Measurements from ENCODE around the gene TSHZ1. TPM values are rescaled to one million over a fixed set of nuclear protein-coding genes. Genes with fewer than 3 reads are reported as not detected.

The TSHZ1 gene
- total and polyA plus RNA-seq, 2 experiments from 2014 or later = 2.2 to 4.4 TPM

DNA sequence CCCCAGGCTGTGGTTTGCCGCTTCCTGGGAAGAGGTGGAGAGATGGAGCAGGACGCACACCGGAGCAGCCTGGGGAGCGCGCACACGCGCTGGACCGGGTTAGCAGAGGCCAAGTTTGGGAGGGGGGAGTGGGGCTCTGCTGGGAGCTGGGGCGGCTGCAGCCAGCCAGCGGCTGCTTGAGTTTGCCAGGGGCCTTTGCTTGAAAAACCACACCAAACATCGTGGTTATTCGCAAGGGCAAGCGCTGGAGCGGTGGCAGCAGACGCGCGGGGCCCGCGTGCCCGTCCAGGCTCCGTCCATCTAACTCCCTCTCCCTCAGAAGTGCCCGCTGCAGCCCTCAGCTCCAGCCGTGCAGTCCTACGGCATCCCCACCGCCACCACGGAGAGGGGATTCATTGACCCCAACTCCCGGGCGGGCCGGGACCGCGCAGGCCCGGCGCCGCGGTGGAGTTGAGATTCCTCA is 6.3 kb upstream of the TSHZ1 start:
- Histone ChIP-seq H3K4me3 (peak overlapping the region; percentile 54), H3K27ac (no peak overlapping the region), H3K9ac (peak overlapping the region; percentile 52), H4K20me1 (ENCODE audit: insufficient read depth) (no peaks in the 10 kb centered on the region), H3K9me2 (ENCODE audit: insufficient read depth) (no peaks in the 10 kb centered on the region), H3K9me3 (ENCODE audit: low read depth) (no peaks in the 10 kb centered on the region), H3K4me1 (ENCODE audit: insufficient read depth) (peaks cover 30% of the 10 kb centered on the region), H3F3A (ENCODE audit: insufficient read depth) (peaks cover 22% of the 10 kb centered on the region; the same call in 1 of the 2 replicates), H3K27me3 (replicated peaks; ENCODE audit: insufficient read depth) (no peaks in the 10 kb centered on the region), H3K79me2 (ENCODE audit: insufficient read depth) (peaks cover 88% of the 10 kb centered on the region), H3K4me2 (ENCODE audit: unreplicated experiment) (peak overlapping the region; percentile 73), H3K36me3 (ENCODE audit: low read depth) (peaks cover 5% of the 10 kb centered on the region; the same call in 1 of the 2 replicates), H2AFZ (peak overlapping the region; percentile 52; the same call in 1 of the 2 replicates)
- peak; percentile 37 for DNase-seq
- in situ Hi-C loops (cut with MboI) = loop anchor here (25.0 kb wide), 1 partner anchor 542 kb away; no protein-coding TSS in a partner anchor
- TF ChIP-seq EZH2 (IDR thresholded peaks at IDR 0.05; ENCODE audit: insufficient read depth, poor library complexity, severe bottlenecking) (no peak), EZH2phosphoT487 (IDR thresholded peaks at IDR 0.05; ENCODE audit: insufficient read depth, low read depth) (no peak)
- WGBS, 2 experiments (ENCODE audit: low coverage in 1 of 2, low lambda C conversion rate in 2 of 2, missing lambda C conversion rate in 2 of 2) = 30 to 49% methylated on average over 23 to 35 of the region's 35 CpGs

DNA sequence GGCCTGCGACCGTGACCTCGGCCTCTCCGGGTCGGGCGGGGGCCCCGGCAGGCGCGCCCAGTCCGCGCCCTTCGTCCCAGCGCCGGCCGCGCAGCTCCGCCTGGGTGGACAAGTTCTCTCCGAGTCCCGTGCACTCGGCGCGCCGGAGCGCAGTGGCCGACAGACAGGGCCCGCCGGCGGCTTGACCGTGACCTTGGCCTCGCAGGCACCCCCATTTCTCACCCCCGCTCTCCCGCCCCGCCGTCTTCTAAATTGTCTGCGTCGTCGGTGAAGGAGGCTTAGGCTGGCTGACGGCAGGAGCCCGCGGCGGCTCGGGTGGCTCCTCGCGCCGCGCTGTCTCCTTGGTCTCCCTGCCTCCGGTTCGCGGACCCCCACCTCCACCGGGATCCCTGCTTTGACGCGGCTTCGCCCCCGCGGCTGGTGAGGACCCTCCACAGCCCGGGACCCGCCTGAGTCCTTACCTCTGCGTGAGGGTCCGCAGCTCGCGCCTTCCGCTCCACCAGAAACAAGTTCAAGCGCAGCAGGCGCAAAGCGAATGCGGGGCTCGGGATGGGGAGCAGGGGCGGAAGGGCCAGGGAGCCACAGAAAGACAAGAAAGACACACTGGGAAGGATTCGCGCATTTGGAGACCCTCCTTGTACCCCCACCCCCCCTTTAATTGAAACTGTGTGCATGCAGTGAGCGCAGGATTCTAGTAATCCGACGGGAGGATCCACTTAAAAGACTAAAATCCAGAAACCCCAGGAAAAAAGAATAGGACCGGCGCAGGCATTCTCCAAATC is 5.7 kb upstream of the TSHZ1 start:
- H3K9ac ChIP-seq = peak overlapping the region; percentile 52
- no peak overlapping the region for H3K27ac ChIP-seq
- DNase-seq = peak; percentile 45
- H3F3A ChIP-seq (ENCODE audit: insufficient read depth) = peaks cover 22% of the 10 kb centered on the region; the same call in 1 of the 2 replicates
- peak overlapping the region; percentile 54 for H3K4me3 ChIP-seq
- H2AFZ ChIP-seq = peak overlapping the region; percentile 52; the same call in 1 of the 2 replicates
- 51 to 52% methylated on average over 54 to 68 of the region's 75 CpGs for WGBS, 2 experiments (ENCODE audit: low coverage in 1 of 2, low lambda C conversion rate in 2 of 2, missing lambda C conversion rate in 2 of 2)
- in situ Hi-C loops (cut with MboI) = loop anchor here (25.0 kb wide), 1 partner anchor 543 kb away; no protein-coding TSS in a partner anchor
- TF ChIP-seq EZH2phosphoT487 (IDR thresholded peaks at IDR 0.05; ENCODE audit: insufficient read depth, low read depth) = no peak
- no peak for TF ChIP-seq EZH2 (IDR thresholded peaks at IDR 0.05; ENCODE audit: insufficient read depth, poor library complexity, severe bottlenecking)
- H3K27me3 ChIP-seq (replicated peaks; ENCODE audit: insufficient read depth) = no peaks in the 10 kb centered on the region
- H3K9me2 ChIP-seq (ENCODE audit: insufficient read depth) = no peaks in the 10 kb centered on the region
- H4K20me1 ChIP-seq (ENCODE audit: insufficient read depth) = no peaks in the 10 kb centered on the region
- no peaks in the 10 kb centered on the region for H3K9me3 ChIP-seq (ENCODE audit: low read depth)
- peaks cover 2% of the 10 kb centered on the region; the same call in 1 of the 2 replicates for H3K36me3 ChIP-seq (ENCODE audit: low read depth)
- H3K4me2 ChIP-seq (ENCODE audit: unreplicated experiment) = peak overlapping the region; percentile 73
- H3K4me1 ChIP-seq (ENCODE audit: insufficient read depth) = peaks cover 31% of the 10 kb centered on the region
- H3K79me2 ChIP-seq (ENCODE audit: insufficient read depth) = peaks cover 82% of the 10 kb centered on the region

GRCh38 chr18:75205514-75206132 is 5.0 kb upstream of the TSHZ1 start:
- no peak for TF ChIP-seq EZH2phosphoT487 (IDR thresholded peaks at IDR 0.05; ENCODE audit: insufficient read depth, low read depth)
- no peak for TF ChIP-seq EZH2 (IDR thresholded peaks at IDR 0.05; ENCODE audit: insufficient read depth, poor library complexity, severe bottlenecking)
- Histone ChIP-seq H3K36me3 (ENCODE audit: low read depth) (no peaks in the 10 kb centered on the region), H3K9me3 (ENCODE audit: low read depth) (no peaks in the 10 kb centered on the region), H4K20me1 (ENCODE audit: insufficient read depth) (no peaks in the 10 kb centered on the region), H3K4me3 (0 out of 2 replicates have a peak overlapping the region, but pooled peaks have one; percentile 10), H3K9me2 (ENCODE audit: insufficient read depth) (no peaks in the 10 kb centered on the region), H2AFZ (no peak overlapping the region), H3K27ac (no peak overlapping the region), H3K4me1 (ENCODE audit: insufficient read depth) (peaks cover 36% of the 10 kb centered on the region), H3K79me2 (ENCODE audit: insufficient read depth) (peaks cover 77% of the 10 kb centered on the region), H3K9ac (no peak overlapping the region), H3K27me3 (replicated peaks; ENCODE audit: insufficient read depth) (no peaks in the 10 kb centered on the region), H3K4me2 (ENCODE audit: unreplicated experiment) (no peak overlapping the region), H3F3A (ENCODE audit: insufficient read depth) (peaks cover 27% of the 10 kb centered on the region; the same call in 1 of the 2 replicates)
- 88 to 89% methylated on average over 14 to 16 of the region's 16 CpGs for WGBS, 2 experiments (ENCODE audit: low coverage in 1 of 2, low lambda C conversion rate in 2 of 2, missing lambda C conversion rate in 2 of 2)
- DNase-seq = no peak
- in situ Hi-C loops (cut with MboI) = loop anchor here (25.0 kb wide), 1 partner anchor 543 kb away; no protein-coding TSS in a partner anchor
